HG03139 (cell line): Measurements from ENCODE around the gene ARID5A.

Experiments
- ATAC-seq: cut with Tn5 transposase; IDR thresholded peaks from one replicate; pipeline ENCODE4 v1.9.1; 2021; ENCODE audit not compliant: unreplicated experiment

The ARID5A gene

GRCh38 chr2:96594691-96595152 is 58.2 kb downstream of the ARID5A start:
- ATAC-seq, result no peak

GRCh38 chr2:96596596-96596995 is 60.0 kb downstream of the ARID5A start:
- ATAC-seq, result no peak

- ATAC-seq, result no peak
Observed at GRCh38 chr2:96599941-96600340, 63.4 kb downstream of the ARID5A start.

GRCh38 chr2:96601382-96602292 is 65.1 kb downstream of the ARID5A start:
- no peak for ATAC-seq
